Measurements from ENCODE around the gene THTPA. TPM values are rescaled to one million over a fixed set of nuclear protein-coding genes. Genes with fewer than 3 reads are reported as not detected.

THTPA gene
- total and polyA plus RNA-seq, 2 of the 13 experiments (the other 11 are each of a cell fraction or from before 2014, with no cell fraction given) = 7.4 to 8.7 TPM

DNA sequence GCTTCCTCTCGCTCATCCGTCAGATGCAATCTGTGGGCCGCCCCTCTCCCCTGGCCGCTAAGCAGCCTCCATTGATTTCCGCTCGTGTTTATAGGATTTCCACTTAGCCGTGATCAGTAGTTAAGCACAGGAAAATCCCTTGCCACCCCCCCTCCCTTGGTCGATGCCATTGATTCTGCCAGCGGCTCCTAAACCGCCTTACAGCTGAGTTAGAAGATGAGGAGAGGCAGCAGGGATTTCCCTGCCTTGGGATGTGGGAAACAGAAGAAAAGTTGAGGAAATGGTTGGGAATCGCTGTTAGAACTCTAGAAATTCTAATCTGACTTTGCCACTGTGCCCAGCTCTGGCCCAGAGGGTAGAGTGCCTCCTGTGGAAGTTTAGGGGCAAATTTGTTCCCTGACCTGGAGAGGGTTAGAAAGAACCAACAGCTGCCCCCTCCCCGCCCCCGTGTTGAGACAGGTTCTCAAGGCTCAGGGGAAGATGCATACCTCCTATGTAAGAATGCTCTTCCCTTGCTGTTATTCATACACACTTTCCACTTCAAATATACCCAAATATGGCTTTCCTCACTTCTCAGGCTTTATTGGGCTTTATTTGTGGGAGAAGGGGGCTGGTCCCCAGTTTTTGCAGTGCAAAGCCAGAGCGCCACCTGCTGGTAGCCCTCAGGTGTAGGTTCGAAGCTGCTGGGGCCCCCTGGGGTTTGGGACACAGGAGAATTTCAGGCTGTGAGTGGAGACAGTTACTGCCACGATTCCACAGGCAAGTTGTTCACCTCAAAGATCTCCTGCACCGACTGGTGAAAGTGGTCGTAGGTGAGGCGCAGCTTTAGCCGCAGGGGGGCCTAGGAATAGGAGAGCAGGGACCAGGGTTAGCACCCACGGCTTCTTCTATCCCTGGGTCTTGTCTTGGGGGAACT is 3.2 kb downstream of the THTPA start (continued):
- TF ChIP-seq ZNF567 (CRISPR knock-in tag; IDR thresholded peaks at IDR 0.05; ENCODE audit: borderline replicate concordance) (no peak), ZSCAN22 (CRISPR knock-in tag; IDR thresholded peaks at IDR 0.05) (no peak), ZNF292 (CRISPR knock-in tag; IDR thresholded peaks at IDR 0.05; ENCODE audit: borderline replicate concordance, low read depth) (no peak), ZUFSP (CRISPR knock-in tag; IDR thresholded peaks at IDR 0.05; ENCODE audit: borderline replicate concordance) (no peak), AHR (CRISPR knock-in tag; IDR thresholded peaks at IDR 0.05) (no peak), ZNF773 (CRISPR knock-in tag; IDR thresholded peaks at IDR 0.05; ENCODE audit: borderline replicate concordance) (no peak), ZNF569 (CRISPR knock-in tag; IDR thresholded peaks at IDR 0.05; ENCODE audit: borderline replicate concordance) (0 out of 2 replicates have a peak, but pooled peaks have one; percentile 58), ARID2 (CRISPR knock-in tag; IDR thresholded peaks at IDR 0.05; ENCODE audit: borderline replicate concordance) (no peak), ZNF879 (CRISPR knock-in tag; IDR thresholded peaks at IDR 0.05) (no peak), MIXL1 (CRISPR knock-in tag; IDR thresholded peaks at IDR 0.05) (no peak), ZNF780A (CRISPR knock-in tag; IDR thresholded peaks at IDR 0.05) (no peak), U2AF1 (optimal IDR thresholded peaks at IDR 0.05; ENCODE audit: low read depth, low read length) (peak; percentile 57), EP300 (IDR thresholded peaks at IDR 0.05; ENCODE audit: low read depth in 2 of 2, low read length in 2 of 2) (no peak), EP300 (CRISPR knock-in tag; IDR thresholded peaks at IDR 0.05; ENCODE audit: borderline replicate concordance) (no peak), ZNF775 (CRISPR knock-in tag; IDR thresholded peaks at IDR 0.05; ENCODE audit: borderline replicate concordance) (no peak), PHF20 (CRISPR knock-in tag; IDR thresholded peaks at IDR 0.05) (no peak), ZNF891 (CRISPR knock-in tag; IDR thresholded peaks at IDR 0.05) (no peak), SRSF9 (IDR thresholded peaks at IDR 0.05; ENCODE audit: borderline replicate concordance, insufficient read depth, low read depth, low read length, poor library complexity, severe bottlenecking) (no peak), KDM2A (CRISPR knock-in tag; IDR thresholded peaks at IDR 0.05; ENCODE audit: borderline replicate concordance, low read depth) (peak; percentile 61; the same call in 1 of the 2 replicates), ZNF7 (CRISPR knock-in tag; IDR thresholded peaks at IDR 0.05) (no peak), ZNF563 (CRISPR knock-in tag; IDR thresholded peaks at IDR 0.05) (no peak; the same call in 1 of the 2 replicates)
- TF ChIP-seq, protein P1, sequence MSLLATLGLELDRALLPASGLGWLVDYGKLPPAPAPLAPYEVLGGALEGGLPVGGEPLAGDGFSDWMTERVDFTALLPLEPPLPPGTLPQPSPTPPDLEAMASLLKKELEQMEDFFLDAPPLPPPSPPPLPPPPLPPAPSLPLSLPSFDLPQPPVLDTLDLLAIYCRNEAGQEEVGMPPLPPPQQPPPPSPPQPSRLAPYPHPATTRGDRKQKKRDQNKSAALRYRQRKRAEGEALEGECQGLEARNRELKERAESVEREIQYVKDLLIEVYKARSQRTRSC (CRISPR knock-in tag; IDR thresholded peaks at IDR 0.05; ENCODE audit: low read depth) = no peak
- TF ChIP-seq, protein P2, sequence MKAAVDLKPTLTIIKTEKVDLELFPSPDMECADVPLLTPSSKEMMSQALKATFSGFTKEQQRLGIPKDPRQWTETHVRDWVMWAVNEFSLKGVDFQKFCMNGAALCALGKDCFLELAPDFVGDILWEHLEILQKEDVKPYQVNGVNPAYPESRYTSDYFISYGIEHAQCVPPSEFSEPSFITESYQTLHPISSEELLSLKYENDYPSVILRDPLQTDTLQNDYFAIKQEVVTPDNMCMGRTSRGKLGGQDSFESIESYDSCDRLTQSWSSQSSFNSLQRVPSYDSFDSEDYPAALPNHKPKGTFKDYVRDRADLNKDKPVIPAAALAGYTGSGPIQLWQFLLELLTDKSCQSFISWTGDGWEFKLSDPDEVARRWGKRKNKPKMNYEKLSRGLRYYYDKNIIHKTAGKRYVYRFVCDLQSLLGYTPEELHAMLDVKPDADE (CRISPR knock-in tag; IDR thresholded peaks at IDR 0.05) = no peak
- TF ChIP-seq, protein P3, sequence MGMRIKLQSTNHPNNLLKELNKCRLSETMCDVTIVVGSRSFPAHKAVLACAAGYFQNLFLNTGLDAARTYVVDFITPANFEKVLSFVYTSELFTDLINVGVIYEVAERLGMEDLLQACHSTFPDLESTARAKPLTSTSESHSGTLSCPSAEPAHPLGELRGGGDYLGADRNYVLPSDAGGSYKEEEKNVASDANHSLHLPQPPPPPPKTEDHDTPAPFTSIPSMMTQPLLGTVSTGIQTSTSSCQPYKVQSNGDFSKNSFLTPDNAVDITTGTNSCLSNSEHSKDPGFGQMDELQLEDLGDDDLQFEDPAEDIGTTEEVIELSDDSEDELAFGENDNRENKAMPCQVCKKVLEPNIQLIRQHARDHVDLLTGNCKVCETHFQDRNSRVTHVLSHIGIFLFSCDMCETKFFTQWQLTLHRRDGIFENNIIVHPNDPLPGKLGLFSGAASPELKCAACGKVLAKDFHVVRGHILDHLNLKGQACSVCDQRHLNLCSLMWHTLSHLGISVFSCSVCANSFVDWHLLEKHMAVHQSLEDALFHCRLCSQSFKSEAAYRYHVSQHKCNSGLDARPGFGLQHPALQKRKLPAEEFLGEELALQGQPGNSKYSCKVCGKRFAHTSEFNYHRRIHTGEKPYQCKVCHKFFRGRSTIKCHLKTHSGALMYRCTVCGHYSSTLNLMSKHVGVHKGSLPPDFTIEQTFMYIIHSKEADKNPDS (CRISPR knock-in tag; IDR thresholded peaks at IDR 0.05) = 0 out of 2 replicates have a peak, but pooled peaks have one; percentile 52

Measured in HepG2 (cell line).